Vagina (tissue), 2 donors: ENCODE data around the gene DUSP2. TPM values are rescaled to one million over a fixed set of nuclear protein-coding genes. Genes with fewer than 3 reads are reported as not detected.

Experiments used
- DNase-seq, 2 donors: peaks; one replicate each; pipeline ENCODE4 v3.0.0-alpha.2; 2017; ENCODE audit errors: extremely low spot score in 2 of 2
- H3K27ac ChIP-seq: fragments of 200-600 bp; sonication (generic); one replicate; pipeline ENCODE4 v1.5.1; 2019
- H3K27me3 ChIP-seq: fragments of 200-600 bp; sonication (generic); one replicate; pipeline ENCODE4 v1.5.1; 2019
- H3K36me3 ChIP-seq, 2 donors: fragments of 200-600 bp; sonication (generic); one replicate each; pipeline ENCODE4 v1.5.1; 2017 to 2019
- H3K4me1 ChIP-seq: fragments of 200-600 bp; sonication (generic); one replicate; pipeline ENCODE4 v1.5.1; 2019
- H3K4me3 ChIP-seq, 2 donors: fragments of 200-600 bp; sonication (generic); 1 replicate in 1 of 2; 2 replicates in 1 of 2; pipeline ENCODE4 v1.5.1; 2016 to 2019
- H3K9me3 ChIP-seq: fragments of 200-600 bp; sonication (generic); one replicate; pipeline ENCODE4 v1.5.1; 2019
- CTCF ChIP-seq, 3 experiments: fragments of 450-650 bp in 2 of 3; fragments of 200-600 bp in 1 of 3; sonication (generic) in 1 of 3; IDR thresholded peaks; one replicate each; pipeline ENCODE4 v1.5.1; 2017 to 2019; ENCODE audit warnings: antibody characterized with exemption in 3 of 3, mild to moderate bottlenecking in 2 of 3, moderate library complexity in 2 of 3
- POLR2A ChIP-seq, 2 donors: fragments of 450-650 bp; IDR thresholded peaks; one replicate each; pipeline ENCODE4 v1.6.1; 2017; ENCODE audit warnings: antibody characterized with exemption in 2 of 2, mild to moderate bottlenecking in 2 of 2, moderate library complexity in 2 of 2
- POLR2AphosphoS5 ChIP-seq, 2 donors: sonication (generic); formaldehyde crosslinking; IDR thresholded peaks; one replicate each; pipeline ENCODE4 v1.9.0; 2017; ENCODE audit warnings: antibody characterized with exemption in 2 of 2, mild to moderate bottlenecking in 2 of 2, low read depth in 1 of 2; ENCODE audit not compliant: insufficient read depth in 1 of 2
- intact Hi-C: fragments of 100-400 bp; cut with DNase I; formaldehyde crosslinking; loops from one replicate; pipeline ENCODE4 v1.15.1; 2023
- total RNA-seq: library from RNA; depleted of rRNA; stranded (reverse); fragments of >200 nt; gene quantifications from one replicate; pipeline ENCODE4 v1.2.3, GENCODE V29; 2016

The DUSP2 gene
- total RNA-seq, 1 donor from 2014 or later: 14.0 TPM

GRCh38 chr2:96158554-96158940, 13.3 kb upstream of the DUSP2 start:
- H3K36me3 ChIP-seq: no peaks in the 10 kb centered on the region

GRCh38 chr2:96157649-96158553, 12.7 kb upstream of the DUSP2 start:
- H3K27ac ChIP-seq: no peak overlapping the region
- intact Hi-C loops: no loop called here
- no peak for DNase-seq
- H3K36me3 ChIP-seq: no peaks in the 10 kb centered on the region
- no peaks in the 10 kb centered on the region for H3K4me1 ChIP-seq
- no peaks in the 10 kb centered on the region for H3K9me3 ChIP-seq
- no peak overlapping the region for H3K4me3 ChIP-seq
- H3K27me3 ChIP-seq: no peaks in the 10 kb centered on the region
- no peak for TF ChIP-seq POLR2A (IDR thresholded peaks at IDR 0.05)
- no peak for TF ChIP-seq POLR2AphosphoS5 (IDR thresholded peaks at IDR 0.05; ENCODE audit: insufficient read depth in 1 of 2, low read depth in 1 of 2)
- no peak for TF ChIP-seq CTCF (IDR thresholded peaks at IDR 0.05)

More at GRCh38 chr2:96158554-96158940, 13.3 kb upstream of the DUSP2 start:
- Histone ChIP-seq H3K4me1 (no peaks in the 10 kb centered on the region), H3K4me3 (no peak overlapping the region), H3K9me3 (no peaks in the 10 kb centered on the region), H3K27me3 (no peaks in the 10 kb centered on the region), H3K27ac (no peak overlapping the region)
- intact Hi-C loops: no loop called here
- TF ChIP-seq POLR2A (IDR thresholded peaks at IDR 0.05) (no peak), POLR2AphosphoS5 (IDR thresholded peaks at IDR 0.05; ENCODE audit: insufficient read depth in 1 of 2, low read depth in 1 of 2) (no peak), CTCF (IDR thresholded peaks at IDR 0.05) (no peak)
- DNase-seq: no peak

GRCh38 chr2:96156926-96157648, 11.8 kb upstream of the DUSP2 start:
- Histone ChIP-seq H3K36me3 (no peaks in the 10 kb centered on the region), H3K27me3 (no peaks in the 10 kb centered on the region), H3K27ac (no peak overlapping the region), H3K9me3 (no peaks in the 10 kb centered on the region), H3K4me3 (no peak overlapping the region), H3K4me1 (no peaks in the 10 kb centered on the region)
- intact Hi-C loops: no loop called here
- TF ChIP-seq CTCF (IDR thresholded peaks at IDR 0.05) (no peak), POLR2A (IDR thresholded peaks at IDR 0.05) (no peak), POLR2AphosphoS5 (IDR thresholded peaks at IDR 0.05; ENCODE audit: insufficient read depth in 1 of 2, low read depth in 1 of 2) (no peak)
- no peak for DNase-seq

GRCh38 chr2:96156011-96156820, 11.0 kb upstream of the DUSP2 start:
- Histone ChIP-seq H3K27me3 (no peaks in the 10 kb centered on the region), H3K9me3 (no peaks in the 10 kb centered on the region), H3K27ac (no peak overlapping the region), H3K4me3 (no peak overlapping the region), H3K36me3 (no peaks in the 10 kb centered on the region), H3K4me1 (no peaks in the 10 kb centered on the region)
- TF ChIP-seq POLR2AphosphoS5 (IDR thresholded peaks at IDR 0.05; ENCODE audit: insufficient read depth in 1 of 2, low read depth in 1 of 2): no peak
- no peak for TF ChIP-seq CTCF (IDR thresholded peaks at IDR 0.05)
- TF ChIP-seq POLR2A (IDR thresholded peaks at IDR 0.05): no peak
- intact Hi-C loops: no loop called here
- DNase-seq: no peak
